Panc1 (cell line): ENCODE measurements around the gene IL1RAP. TPM values are rescaled to one million over a fixed set of nuclear protein-coding genes. Genes with fewer than 3 reads are reported as not detected.

Source experiments
- ATAC-seq: fragments of 200-7000 bp; cut with Tn5 transposase; 2 replicates; pipeline ENCODE4 v1.9.1; 2020; ENCODE audit warnings: mild to moderate bottlenecking, moderate library complexity
- BruUV-seq: library from RNA; stranded (reverse); fragments of 400-500 nt; replicated peaks from 2 replicates; lab custom pipeline; 2021; lab: Mats Ljungman, UMichigan
- CTCF ChIA-PET: fragments of 300-600 bp; sonication (Branson Sonifier 250); formaldehyde crosslinking; loops from one replicate; lab custom pipeline; 2022; ENCODE audit warnings: antibody characterized with exemption; lab: Charles Lee
- POLR2A ChIA-PET: fragments of 300-600 bp; sonication (Branson Sonifier 250); formaldehyde crosslinking; loops from one replicate; lab custom pipeline; 2022; ENCODE audit warnings: antibody characterized with exemption; lab: Charles Lee
- DNase-seq: peaks from one replicate; pipeline ENCODE4 v3.0.0-alpha.2; 2010; ENCODE audit warnings: low read depth, low spot score
- H3K27ac ChIP-seq: 2 replicates; pipeline ENCODE4 v1.5.1; 2011; ENCODE audit warnings: mild to moderate bottlenecking, low read length, inconsistent platforms
- H3K27me3 ChIP-seq: fragments of 200-500 bp; sonication (Bioruptor generic); 2 replicates; pipeline ENCODE4 v1.6.0; 2014; ENCODE audit warnings: low read length, inconsistent platforms; ENCODE audit not compliant: control insufficient read depth, insufficient read depth
- H3K36me3 ChIP-seq: fragments of 200-500 bp; sonication (Bioruptor generic); 2 replicates; pipeline ENCODE4 v1.5.1; 2014; ENCODE audit warnings: inconsistent platforms, mild to moderate bottlenecking, low read length, moderate library complexity; ENCODE audit not compliant: control insufficient read depth, insufficient read depth
- H3K4me1 ChIP-seq: 2 replicates; pipeline ENCODE4 v1.5.1; 2011; ENCODE audit warnings: inconsistent platforms, mild to moderate bottlenecking, low read length, moderate library complexity; ENCODE audit not compliant: control insufficient read depth, insufficient read depth
- H3K4me3 ChIP-seq, 2 experiments: 2 replicates each; pipeline ENCODE4 v1.5.1; 2011 to 2012; ENCODE audit warnings: low read depth in 2 of 2, low read length in 2 of 2, mild to moderate bottlenecking in 2 of 2, inconsistent platforms in 1 of 2, moderate library complexity in 1 of 2
- H3K9me3 ChIP-seq: fragments of 200-500 bp; sonication (Bioruptor generic); 2 replicates; pipeline ENCODE4 v1.5.1; 2014; ENCODE audit warnings: low read depth, mild to moderate bottlenecking, inconsistent platforms, low read length, moderate library complexity; ENCODE audit not compliant: control insufficient read depth, insufficient read depth
- POLR2AphosphoS5 ChIP-seq: IDR thresholded peaks from 2 replicates; pipeline ENCODE4 v1.6.1; 2012; ENCODE audit warnings: mild to moderate bottlenecking, low read depth, low read length, moderate library complexity
- SIN3A ChIP-seq: IDR thresholded peaks from 2 replicates; pipeline ENCODE4 v1.6.1; 2012; ENCODE audit warnings: low read depth, mild to moderate bottlenecking, low read length, moderate library complexity, borderline replicate concordance; ENCODE audit not compliant: insufficient read depth
- TCF7L2 ChIP-seq: IDR thresholded peaks from 2 replicates; pipeline ENCODE4 v1.6.1; 2011; ENCODE audit warnings: mild to moderate bottlenecking, low read depth, low read length, inconsistent platforms
- in situ Hi-C: cut with HindIII; loops from 2 replicates; pipeline ENCODE4 v1.10.0; 2016; ENCODE audit warnings: low sequenced_read_pairs, low pct_unique_long_range_greater_than_20kb
- intact Hi-C: fragments of 100-400 bp; cut with micrococcal nuclease; formaldehyde crosslinking; loops from one replicate; pipeline ENCODE4 v1.10.0; 2022; ENCODE audit not compliant: unreplicated experiment
- total RNA-seq: library from RNA; stranded (reverse); gene quantifications from one replicate; pipeline ENCODE4 v1.2.1, GENCODE V29; 2021; ENCODE audit not compliant: unreplicated experiment
- TF ChIP-seq, protein P1 (sequence below), 2 experiments: IDR thresholded peaks; 2 replicates each; pipeline ENCODE4 v1.6.1; 2011 to 2012; ENCODE audit warnings: low read depth in 2 of 2, control low read depth in 1 of 2, low read length in 1 of 2, mild to moderate bottlenecking in 1 of 2, moderate library complexity in 1 of 2; ENCODE audit not compliant: insufficient read depth in 1 of 2
- TF ChIP-seq, protein P2 (sequence below): fragments of 450-650 bp; IDR thresholded peaks from 2 replicates; pipeline ENCODE4 v1.5.1; 2017; ENCODE audit warnings: mild to moderate bottlenecking

The IL1RAP gene
- total RNA-seq, 1 experiment from 2014 or later: 5.2 TPM

GRCh38 chr3:190497811-190498210 is 16.1 kb upstream of the IL1RAP start:
- Histone ChIP-seq H3K36me3 (no peaks in the 10 kb centered on the region), H3K4me1 (no peaks in the 10 kb centered on the region), H3K9me3 (no peaks in the 10 kb centered on the region), H3K27ac (no peak overlapping the region), H3K27me3 (no peaks in the 10 kb centered on the region), H3K4me3 (no peak overlapping the region)
- in situ Hi-C loops: no loop called here
- BruUV-seq: no TSS peak
- CTCF ChIA-PET: no interaction called here
- POLR2A ChIA-PET: no interaction called here
- no peak for DNase-seq
- no peak for ATAC-seq
- intact Hi-C loops: no loop called here
- TF ChIP-seq, protein P1, sequence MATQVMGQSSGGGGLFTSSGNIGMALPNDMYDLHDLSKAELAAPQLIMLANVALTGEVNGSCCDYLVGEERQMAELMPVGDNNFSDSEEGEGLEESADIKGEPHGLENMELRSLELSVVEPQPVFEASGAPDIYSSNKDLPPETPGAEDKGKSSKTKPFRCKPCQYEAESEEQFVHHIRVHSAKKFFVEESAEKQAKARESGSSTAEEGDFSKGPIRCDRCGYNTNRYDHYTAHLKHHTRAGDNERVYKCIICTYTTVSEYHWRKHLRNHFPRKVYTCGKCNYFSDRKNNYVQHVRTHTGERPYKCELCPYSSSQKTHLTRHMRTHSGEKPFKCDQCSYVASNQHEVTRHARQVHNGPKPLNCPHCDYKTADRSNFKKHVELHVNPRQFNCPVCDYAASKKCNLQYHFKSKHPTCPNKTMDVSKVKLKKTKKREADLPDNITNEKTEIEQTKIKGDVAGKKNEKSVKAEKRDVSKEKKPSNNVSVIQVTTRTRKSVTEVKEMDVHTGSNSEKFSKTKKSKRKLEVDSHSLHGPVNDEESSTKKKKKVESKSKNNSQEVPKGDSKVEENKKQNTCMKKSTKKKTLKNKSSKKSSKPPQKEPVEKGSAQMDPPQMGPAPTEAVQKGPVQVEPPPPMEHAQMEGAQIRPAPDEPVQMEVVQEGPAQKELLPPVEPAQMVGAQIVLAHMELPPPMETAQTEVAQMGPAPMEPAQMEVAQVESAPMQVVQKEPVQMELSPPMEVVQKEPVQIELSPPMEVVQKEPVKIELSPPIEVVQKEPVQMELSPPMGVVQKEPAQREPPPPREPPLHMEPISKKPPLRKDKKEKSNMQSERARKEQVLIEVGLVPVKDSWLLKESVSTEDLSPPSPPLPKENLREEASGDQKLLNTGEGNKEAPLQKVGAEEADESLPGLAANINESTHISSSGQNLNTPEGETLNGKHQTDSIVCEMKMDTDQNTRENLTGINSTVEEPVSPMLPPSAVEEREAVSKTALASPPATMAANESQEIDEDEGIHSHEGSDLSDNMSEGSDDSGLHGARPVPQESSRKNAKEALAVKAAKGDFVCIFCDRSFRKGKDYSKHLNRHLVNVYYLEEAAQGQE (IDR thresholded peaks at IDR 0.05; ENCODE audit: insufficient read depth in 1 of 2, low read depth in 2 of 2, low read length in 1 of 2): no peak
- no peak for TF ChIP-seq POLR2AphosphoS5
- TF ChIP-seq SIN3A: no peak
- TF ChIP-seq, protein P2, sequence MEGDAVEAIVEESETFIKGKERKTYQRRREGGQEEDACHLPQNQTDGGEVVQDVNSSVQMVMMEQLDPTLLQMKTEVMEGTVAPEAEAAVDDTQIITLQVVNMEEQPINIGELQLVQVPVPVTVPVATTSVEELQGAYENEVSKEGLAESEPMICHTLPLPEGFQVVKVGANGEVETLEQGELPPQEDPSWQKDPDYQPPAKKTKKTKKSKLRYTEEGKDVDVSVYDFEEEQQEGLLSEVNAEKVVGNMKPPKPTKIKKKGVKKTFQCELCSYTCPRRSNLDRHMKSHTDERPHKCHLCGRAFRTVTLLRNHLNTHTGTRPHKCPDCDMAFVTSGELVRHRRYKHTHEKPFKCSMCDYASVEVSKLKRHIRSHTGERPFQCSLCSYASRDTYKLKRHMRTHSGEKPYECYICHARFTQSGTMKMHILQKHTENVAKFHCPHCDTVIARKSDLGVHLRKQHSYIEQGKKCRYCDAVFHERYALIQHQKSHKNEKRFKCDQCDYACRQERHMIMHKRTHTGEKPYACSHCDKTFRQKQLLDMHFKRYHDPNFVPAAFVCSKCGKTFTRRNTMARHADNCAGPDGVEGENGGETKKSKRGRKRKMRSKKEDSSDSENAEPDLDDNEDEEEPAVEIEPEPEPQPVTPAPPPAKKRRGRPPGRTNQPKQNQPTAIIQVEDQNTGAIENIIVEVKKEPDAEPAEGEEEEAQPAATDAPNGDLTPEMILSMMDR: no peak
- no peak for TF ChIP-seq TCF7L2

DNA sequence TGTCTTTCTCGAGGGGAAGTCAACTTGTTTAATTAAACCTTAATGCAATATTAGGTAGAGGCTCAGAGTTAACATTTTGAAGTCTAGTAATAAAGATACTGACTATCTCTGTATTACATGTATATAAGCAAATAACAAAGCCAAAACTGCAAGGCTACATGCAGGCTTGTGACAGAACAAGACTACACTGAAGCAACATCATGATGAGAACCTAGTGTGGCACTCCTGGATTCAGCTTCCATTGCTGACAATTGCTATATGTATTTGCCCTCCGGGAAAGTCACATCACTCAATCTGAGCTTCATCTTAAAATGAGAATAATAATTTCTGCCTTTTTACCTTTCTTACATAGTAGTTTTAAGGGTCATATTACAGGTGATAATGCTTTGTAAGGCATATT is 15.6 kb upstream of the IL1RAP start:
- Histone ChIP-seq H3K27me3 (no peaks in the 10 kb centered on the region), H3K9me3 (no peaks in the 10 kb centered on the region), H3K4me3 (no peak overlapping the region), H3K4me1 (no peaks in the 10 kb centered on the region), H3K27ac (no peak overlapping the region), H3K36me3 (no peaks in the 10 kb centered on the region)
- DNase-seq: no peak
- intact Hi-C loops (no loop called here), in situ Hi-C loops (no loop called here)
- no peak for ATAC-seq
- ChIA-PET CTCF (no interaction called here), POLR2A (no interaction called here)
- TF ChIP-seq TCF7L2 (no peak), SIN3A (no peak), POLR2AphosphoS5 (no peak)
- TF ChIP-seq, protein P2: no peak
- TF ChIP-seq, protein P1 (IDR thresholded peaks at IDR 0.05; ENCODE audit: insufficient read depth in 1 of 2, low read depth in 2 of 2, low read length in 1 of 2): no peak
- no TSS peak for BruUV-seq
